Measurements from ENCODE around the gene DBN1. TPM values are rescaled to one million over a fixed set of nuclear protein-coding genes. Genes with fewer than 3 reads are reported as not detected.
A peak's percentile ranks its signal among the peaks of the same experiment; 100 is the strongest.

DBN1 gene
- total and polyA plus RNA-seq, 9 of the 15 experiments (the other 6 are each of a cell fraction or from before 2014, with no cell fraction given), result 0.25 to 87.2 (median 27.9) TPM

DNA sequence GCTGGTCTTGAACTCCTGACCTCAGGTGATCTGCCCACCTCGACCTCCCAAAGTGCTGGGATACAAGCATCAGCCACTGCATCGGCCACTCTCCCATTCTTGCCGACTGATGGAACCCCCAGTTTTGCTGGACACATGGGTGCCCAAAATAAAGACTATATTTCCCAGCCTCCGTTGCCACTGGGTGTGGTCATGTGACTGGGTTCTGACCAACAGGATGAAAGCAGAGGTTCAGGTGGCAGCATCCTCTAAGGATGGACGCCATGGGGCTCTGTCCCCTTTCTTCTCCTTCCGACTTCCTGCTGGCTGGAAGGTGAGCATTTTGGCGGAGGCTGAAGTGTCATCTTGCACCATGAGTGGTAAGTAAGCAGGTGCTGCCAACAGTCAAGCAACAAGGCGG is 13.7 kb upstream of the DBN1 start:
- POLR2A ChIA-PET, result interaction anchor here (0.7 to 3.4 kb wide), 4 partner anchors 9 to 39 kb away, joined by 3 to 30 read pairs (median 6); partner anchors contain the start of gene PDLIM7

More for the DNA sequence above, 13.7 kb upstream of the DBN1 start:
- intact Hi-C loops (cut with micrococcal nuclease) (no loop called here), in situ Hi-C loops (cut with MboI) (no loop called here)
- WGBS (ENCODE audit: insufficient coverage, low coverage, missing lambda C conversion rate), result 89% methylated on average over 8 of the region's 8 CpGs
- no peaks in the 10 kb centered on the region for H3K79me2 ChIP-seq (ENCODE audit: control insufficient read depth, insufficient read depth, low read length)
- DNase-seq (ENCODE audit: extremely low read depth in 1 of 4, low spot score in 3 of 4) (no peak), ATAC-seq (no peak), FAIRE-seq (no peak)
- no peak overlapping the region for H3K4me3 ChIP-seq
- no peaks in the 10 kb centered on the region for H3K9me3 ChIP-seq (replicated peaks; ENCODE audit: control insufficient read depth, insufficient read depth, low read depth, low read length)
- CTCF ChIA-PET (ENCODE audit: low intra/inter-chr PET ratio), result no interaction called here
- no TSS peak for BruUV-seq (replicated peaks)
- H4K20me1 ChIP-seq (replicated peaks; ENCODE audit: control insufficient read depth, insufficient read depth, low read length), result 0 out of 2 replicates have a peak, but pooled peaks cover 3% of the 10 kb centered on the region
- no peaks in the 10 kb centered on the region for H3K27me3 ChIP-seq (ENCODE audit: control insufficient read depth in 2 of 2, insufficient read depth in 2 of 2, low read length in 2 of 2)
- H3K27ac ChIP-seq (ENCODE audit: extremely low read depth, low read depth, low read length), result no peak overlapping the region
- TF ChIP-seq, protein P1, sequence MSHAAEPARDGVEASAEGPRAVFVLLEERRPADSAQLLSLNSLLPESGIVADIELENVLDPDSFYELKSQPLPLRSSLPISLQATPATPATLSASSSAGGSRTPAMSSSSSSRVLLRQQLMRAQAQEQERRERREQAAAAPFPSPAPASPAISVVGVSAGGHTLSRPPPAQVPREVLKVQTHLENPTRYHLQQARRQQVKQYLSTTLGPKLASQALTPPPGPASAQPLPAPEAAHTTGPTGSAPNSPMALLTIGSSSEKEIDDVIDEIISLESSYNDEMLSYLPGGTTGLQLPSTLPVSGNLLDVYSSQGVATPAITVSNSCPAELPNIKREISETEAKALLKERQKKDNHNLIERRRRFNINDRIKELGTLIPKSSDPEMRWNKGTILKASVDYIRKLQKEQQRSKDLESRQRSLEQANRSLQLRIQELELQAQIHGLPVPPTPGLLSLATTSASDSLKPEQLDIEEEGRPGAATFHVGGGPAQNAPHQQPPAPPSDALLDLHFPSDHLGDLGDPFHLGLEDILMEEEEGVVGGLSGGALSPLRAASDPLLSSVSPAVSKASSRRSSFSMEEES (CRISPR knock-in tag; IDR thresholded peaks at IDR 0.05), result peak; percentile 69
- no peak for TF ChIP-seq ZNF324 (CRISPR knock-in tag; IDR thresholded peaks at IDR 0.05)
- TF ChIP-seq, protein P2, sequence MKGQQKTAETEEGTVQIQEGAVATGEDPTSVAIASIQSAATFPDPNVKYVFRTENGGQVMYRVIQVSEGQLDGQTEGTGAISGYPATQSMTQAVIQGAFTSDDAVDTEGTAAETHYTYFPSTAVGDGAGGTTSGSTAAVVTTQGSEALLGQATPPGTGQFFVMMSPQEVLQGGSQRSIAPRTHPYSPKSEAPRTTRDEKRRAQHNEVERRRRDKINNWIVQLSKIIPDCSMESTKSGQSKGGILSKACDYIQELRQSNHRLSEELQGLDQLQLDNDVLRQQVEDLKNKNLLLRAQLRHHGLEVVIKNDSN (CRISPR knock-in tag; IDR thresholded peaks at IDR 0.05), result peak; percentile 64
- 0 out of 2 replicates have a peak, but pooled peaks have one; percentile 6 for TF ChIP-seq CBFA2T2 (conservative IDR thresholded peaks at IDR 0.05)
- no peak for TF ChIP-seq ZKSCAN1 (IDR thresholded peaks at IDR 0.05; ENCODE audit: low read depth, low read length)
- TF ChIP-seq, protein P3, sequence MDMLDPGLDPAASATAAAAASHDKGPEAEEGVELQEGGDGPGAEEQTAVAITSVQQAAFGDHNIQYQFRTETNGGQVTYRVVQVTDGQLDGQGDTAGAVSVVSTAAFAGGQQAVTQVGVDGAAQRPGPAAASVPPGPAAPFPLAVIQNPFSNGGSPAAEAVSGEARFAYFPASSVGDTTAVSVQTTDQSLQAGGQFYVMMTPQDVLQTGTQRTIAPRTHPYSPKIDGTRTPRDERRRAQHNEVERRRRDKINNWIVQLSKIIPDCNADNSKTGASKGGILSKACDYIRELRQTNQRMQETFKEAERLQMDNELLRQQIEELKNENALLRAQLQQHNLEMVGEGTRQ (CRISPR knock-in tag; IDR thresholded peaks at IDR 0.05), result 0 out of 2 replicates have a peak, but pooled peaks have one; percentile 49
- peak; percentile 27; the same call in 1 of the 2 replicates for TF ChIP-seq RAD51 (IDR thresholded peaks at IDR 0.05; ENCODE audit: borderline replicate concordance, low read depth)
- no peak overlapping the region for H2AFZ ChIP-seq (ENCODE audit: low read depth, low read length)
- no peak overlapping the region for H3K9ac ChIP-seq (ENCODE audit: insufficient read depth in 1 of 2, low read depth in 2 of 2, low read length in 2 of 2)
- H3K4me2 ChIP-seq (ENCODE audit: insufficient read depth, low read length), result no peak overlapping the region
- no peaks in the 10 kb centered on the region for H3K9me1 ChIP-seq (ENCODE audit: control insufficient read depth, insufficient read depth, low read length)
- H3K36me3 ChIP-seq (ENCODE audit: control insufficient read depth, insufficient read depth, low read length), result peaks cover 76% of the 10 kb centered on the region; the same call in 2 of the 3 replicates
- H3K4me1 ChIP-seq (replicated peaks in 1 of 2; ENCODE audit: control insufficient read depth in 2 of 2, insufficient read depth in 2 of 2, low read length in 2 of 2), result peaks cover 2 to 56% of the 10 kb centered on the region in 2 experiments; a peak in 4 of 5 replicates

Data from K562 (cell line).